HT-29 (cell line): ENCODE results near the gene ZIC2. TPM values are rescaled to one million over a fixed set of nuclear protein-coding genes. Genes with fewer than 3 reads are reported as not detected.

Source experiments
- DNase-seq: peaks from one replicate; pipeline ENCODE4 v3.0.0-alpha.2; 2015; ENCODE audit warnings: low spot score
- total RNA-seq: library from RNA; depleted of rRNA; stranded (reverse); fragments of >200 nt; shearing (Covaris generic); gene quantifications from 2 replicates; pipeline ENCODE4 v1.2.3, GENCODE V29; 2014

The ZIC2 gene
- total RNA-seq, 1 experiment from 2014 or later = 0.23 TPM

DNA sequence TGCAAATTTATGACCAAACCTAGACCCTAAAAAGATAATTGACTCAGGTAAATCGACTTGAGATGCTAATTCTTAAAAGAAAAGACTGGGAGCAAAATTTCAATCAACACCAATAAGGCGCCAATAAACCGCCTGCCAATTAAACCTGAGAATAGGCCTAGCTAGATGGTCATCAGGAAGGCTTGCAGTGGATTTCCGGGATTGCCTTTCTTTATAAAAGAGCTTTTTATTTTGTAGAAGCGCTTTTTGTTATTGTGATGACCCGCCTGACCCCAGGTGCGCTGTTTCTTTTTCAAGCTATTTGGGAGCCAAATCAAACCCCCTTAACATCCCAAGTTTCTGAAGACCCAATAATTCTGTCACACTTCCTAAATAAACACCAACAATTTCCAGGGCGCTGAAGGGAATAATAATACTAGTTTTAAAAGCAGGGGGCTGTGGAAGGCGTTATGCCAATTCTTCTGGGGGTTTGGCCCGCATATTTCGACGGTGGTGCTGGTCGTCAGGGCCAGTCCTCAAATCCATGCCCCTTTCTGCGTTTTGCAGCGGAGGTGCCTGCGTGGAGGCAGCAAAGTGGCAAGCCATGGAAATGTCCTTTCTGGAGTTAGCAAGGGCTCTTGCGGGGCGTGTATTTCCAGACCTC, 7.2 kb upstream of the ZIC2 start:
- DNase-seq = no peak

- DNase-seq = no peak
Measured at GRCh38 chr13:99974939-99975561, 6.5 kb upstream of the ZIC2 start.

- DNase-seq = no peak
Measured at GRCh38 chr13:99975626-99976025, 6.0 kb upstream of the ZIC2 start.

- no peak for DNase-seq
Measured at GRCh38 chr13:99976575-99976974, 5.0 kb upstream of the ZIC2 start.

DNA sequence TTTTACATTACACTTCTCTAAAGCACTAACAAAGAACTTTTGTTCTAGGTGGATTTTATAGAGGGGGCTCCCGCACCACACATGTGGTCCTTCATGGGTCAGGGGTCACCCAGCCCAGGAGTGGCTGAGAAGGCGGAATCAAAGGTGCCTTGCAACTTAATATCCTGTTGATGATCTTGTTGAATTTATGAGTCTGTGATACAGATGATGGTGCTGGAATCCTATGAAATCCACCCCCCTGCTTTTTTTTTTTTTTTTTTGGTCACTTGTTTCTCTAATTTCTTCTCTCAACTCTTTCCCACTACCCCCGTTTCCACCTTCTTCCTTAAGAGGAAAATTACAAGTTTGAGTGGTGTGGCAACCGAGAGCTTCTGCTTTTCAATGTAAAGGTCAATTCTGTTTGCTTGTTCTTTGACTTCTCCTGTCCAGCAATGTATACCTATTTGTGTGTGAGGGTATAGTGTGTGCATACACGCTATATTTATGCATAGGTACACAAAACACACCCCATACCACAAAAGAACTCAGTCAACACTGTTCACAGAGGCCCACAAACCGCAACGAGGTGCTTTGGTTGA, 4.2 kb upstream of the ZIC2 start:
- DNase-seq = no peak

GRCh38 chr13:99977912-99978798, 3.4 kb upstream of the ZIC2 start:
- DNase-seq = no peak

DNA sequence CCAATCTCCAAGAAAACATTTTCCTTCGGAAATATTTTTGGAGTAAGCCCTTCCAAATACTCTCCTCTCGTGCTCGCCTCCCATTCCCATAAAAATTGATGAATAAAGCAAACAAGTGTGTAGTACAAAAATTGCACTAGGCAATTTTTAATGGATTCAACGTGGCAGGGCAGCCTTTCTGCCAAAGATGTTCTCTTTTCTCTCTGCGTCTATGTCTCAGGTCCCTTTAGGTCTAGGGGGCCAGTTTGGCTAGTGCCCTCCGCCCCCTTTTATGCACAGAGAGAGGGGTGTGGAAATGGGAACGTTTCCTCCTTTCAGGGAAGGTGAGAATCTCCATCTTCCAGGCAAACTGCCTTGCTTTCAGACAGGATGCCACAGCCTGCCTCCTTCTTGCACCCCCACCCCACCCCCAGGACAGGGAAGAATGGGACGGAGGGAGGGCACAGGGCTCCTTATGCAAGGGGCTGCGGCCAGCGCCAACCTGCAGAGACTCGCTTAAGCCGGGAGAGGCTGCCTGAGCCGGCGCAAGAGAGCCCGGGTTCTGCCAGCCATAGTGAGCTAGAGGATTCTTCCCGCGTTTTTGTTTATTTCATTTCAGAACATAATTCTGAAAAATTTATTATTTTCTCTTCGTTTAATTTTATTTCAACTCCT, 2.7 kb upstream of the ZIC2 start:
- DNase-seq = no peak

- DNase-seq = no peak
Measured at GRCh38 chr13:99979453-99980200, 2.0 kb upstream of the ZIC2 start.

- peak; percentile 70 for DNase-seq
Measured at GRCh38 chr13:99980201-99980823, 1.3 kb upstream of the ZIC2 start.

- peak; percentile 49 for DNase-seq
Measured at GRCh38 chr13:99980824-99981734, 505 bp upstream of the ZIC2 start.

GRCh38 chr13:99982036-99982730, 599 bp downstream of the ZIC2 start:
- peak; percentile 28 for DNase-seq

DNA sequence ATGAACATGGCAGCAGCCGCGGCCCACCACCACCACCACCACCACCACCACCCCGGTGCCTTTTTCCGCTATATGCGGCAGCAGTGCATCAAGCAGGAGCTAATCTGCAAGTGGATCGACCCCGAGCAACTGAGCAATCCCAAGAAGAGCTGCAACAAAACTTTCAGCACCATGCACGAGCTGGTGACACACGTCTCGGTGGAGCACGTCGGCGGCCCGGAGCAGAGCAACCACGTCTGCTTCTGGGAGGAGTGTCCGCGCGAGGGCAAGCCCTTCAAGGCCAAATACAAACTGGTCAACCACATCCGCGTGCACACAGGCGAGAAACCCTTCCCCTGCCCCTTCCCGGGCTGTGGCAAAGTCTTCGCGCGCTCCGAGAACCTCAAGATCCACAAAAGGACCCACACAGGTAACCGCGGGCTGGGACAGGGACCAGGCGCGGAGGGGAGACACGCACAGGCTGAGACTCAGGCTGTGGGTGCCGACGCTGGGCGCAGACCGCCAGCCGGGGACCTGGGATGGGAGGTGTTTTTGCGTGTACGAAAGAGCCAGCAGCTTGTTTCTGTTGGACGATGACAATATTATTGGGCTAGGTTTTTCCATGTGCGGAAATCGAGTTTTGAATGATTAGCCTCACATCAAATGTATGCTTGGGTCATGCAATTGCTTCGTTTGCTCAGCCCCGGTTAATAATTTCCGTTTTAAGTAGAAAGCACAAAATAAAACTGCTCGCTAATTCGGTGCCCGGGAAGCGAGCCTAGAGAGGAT, 1.3 kb downstream of the ZIC2 start:
- no peak for DNase-seq

GRCh38 chr13:99983499-99984401, 2.2 kb downstream of the ZIC2 start:
- DNase-seq = no peak

GRCh38 chr13:99984461-99985240, 3.1 kb downstream of the ZIC2 start:
- DNase-seq = no peak

GRCh38 chr13:99985241-99985874, 3.8 kb downstream of the ZIC2 start:
- no peak for DNase-seq
